GM19240 (cell line): ENCODE results near the gene GSTK1.
"Not testable (repeated sequence)": the region's sequence is repeated elsewhere in the genome, so short reads cannot be mapped to it uniquely, and the experiment has no call there.

ENCODE experiments used
- DNase-seq: peaks from one replicate; pipeline ENCODE4 v3.0.0; 2011; ENCODE audit warnings: low spot score; ENCODE audit not compliant: insufficient read length

GSTK1 gene

GRCh38 chr7:143263266-143264195, at the start of gene GSTK1:
Gene GSTK1, plus strand, starts transcription at chr7:143263441. Its CDS starts 73 bp downstream, at chr7:143263514.
- DNase-seq = peak; percentile 48

DNA sequence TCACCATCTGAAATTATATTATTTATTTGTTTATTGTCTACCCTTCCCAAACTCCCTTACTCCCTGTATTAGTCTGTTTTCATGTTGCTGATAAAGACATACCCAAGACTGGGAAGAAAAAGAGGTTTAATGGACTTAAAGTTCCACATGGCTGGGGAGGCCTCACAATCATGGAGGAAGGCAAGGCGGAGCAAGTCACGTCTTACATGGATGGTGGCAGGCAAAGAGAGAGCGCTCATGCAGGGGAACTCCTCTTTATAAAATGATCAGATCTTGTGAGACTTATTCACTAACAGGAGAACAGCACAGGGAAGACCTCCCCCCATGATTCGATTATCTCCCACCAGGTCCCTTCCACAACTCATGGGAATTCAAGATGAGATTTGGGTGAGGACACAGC, 49.8 kb upstream of the GSTK1 start:
- not testable (repeated sequence) for DNase-seq

DNA sequence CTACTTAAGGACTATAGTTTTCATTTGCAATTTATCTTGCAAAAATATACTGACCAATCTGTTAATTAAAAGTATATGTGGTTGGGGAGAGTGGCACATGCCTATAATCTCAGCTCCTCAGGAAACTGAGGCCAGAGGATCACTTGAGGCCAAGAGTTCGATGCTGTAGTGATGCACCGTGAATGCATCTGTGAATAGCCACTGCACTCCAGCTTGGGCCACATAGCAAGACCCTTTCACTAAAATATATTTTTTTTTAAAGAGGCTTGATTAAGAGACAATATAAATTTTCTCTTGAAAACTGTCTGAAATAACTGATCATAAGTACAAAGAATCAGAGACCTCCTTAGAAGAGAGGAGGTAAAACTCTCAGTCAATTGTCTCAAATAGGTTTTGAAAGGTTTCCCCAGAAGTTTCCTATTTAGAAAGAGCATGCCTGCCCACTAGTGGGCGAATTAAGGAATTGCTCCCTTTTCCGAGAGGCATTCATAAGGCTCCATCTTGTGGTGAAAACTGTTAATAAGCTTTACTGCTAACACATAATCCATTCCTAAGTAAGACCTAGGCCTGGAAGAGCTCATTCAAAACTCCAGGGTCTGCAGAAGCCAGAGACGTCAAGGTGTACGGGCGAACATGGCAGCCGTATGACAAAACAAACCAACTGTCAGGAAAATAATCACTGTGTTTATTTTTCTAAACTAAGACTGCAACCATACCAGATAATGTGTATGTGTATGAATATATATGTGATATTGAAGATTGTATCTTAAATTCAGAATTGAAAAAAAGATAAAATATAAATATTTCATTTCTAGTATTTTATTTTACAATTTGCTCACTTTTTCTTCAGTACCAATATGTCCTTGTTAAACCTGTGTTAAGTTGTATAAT, 48.2 kb upstream of the GSTK1 start:
- peak; percentile 60 for DNase-seq

GRCh38 chr7:143216151-143216550, 47.1 kb upstream of the GSTK1 start:
- DNase-seq = no peak

DNA sequence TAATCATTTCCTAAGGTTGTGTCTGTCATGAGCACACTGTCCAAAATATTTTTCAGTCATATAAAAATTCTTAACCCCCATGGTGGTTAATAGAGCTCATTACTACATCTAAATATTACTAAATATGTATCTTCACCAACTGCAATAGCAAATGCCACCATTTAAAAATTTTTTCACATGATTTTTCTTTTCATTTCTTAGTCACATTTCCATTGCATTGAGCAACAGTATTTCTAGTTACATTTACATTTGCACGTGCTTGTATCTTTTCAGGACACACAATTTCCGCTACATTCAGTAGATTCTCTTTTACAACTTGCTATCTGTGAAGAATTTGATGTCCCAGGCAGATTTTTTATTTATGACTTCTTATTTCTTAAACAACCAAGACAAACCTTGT, 46.6 kb upstream of the GSTK1 start:
- DNase-seq = no peak

GRCh38 chr7:143217806-143218205, 45.4 kb upstream of the GSTK1 start:
- no peak for DNase-seq

DNA sequence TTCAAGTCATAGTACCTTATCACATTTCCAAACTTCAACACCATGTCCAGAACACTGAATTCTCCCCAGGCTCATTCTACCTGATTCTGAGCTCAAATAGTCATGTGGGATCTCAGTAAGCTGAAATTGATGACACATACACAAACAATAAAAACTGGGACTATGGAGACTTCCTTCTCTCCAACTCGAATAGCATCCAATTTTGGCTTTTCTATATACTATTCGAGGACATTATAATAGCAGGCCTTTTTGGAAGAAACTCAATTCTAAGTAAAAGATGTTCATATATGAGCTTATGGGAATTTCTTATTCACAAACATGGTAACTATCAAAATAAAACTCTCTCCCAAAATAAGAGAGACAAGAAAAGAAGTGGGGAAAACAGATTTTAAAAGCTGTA, 42.0 kb upstream of the GSTK1 start:
- DNase-seq = no peak

DNA sequence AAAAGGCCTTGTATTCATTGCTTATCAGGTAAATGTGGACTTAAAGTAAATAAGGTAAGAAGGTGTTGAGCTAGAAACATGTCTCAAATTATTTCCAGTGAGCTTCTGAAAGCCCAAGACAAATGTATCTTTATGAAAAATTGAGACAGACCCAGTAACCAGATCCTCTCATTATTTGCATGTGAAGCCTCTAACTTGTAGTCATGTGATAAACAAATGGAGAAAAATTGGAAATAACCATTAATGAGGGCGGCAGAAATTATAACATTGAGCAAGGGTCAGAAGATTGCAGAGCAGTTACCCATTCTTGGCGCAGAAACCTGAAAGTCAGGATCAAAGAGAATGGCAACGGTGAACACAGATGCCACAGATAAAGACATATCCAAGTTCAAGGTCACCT, 41.5 kb upstream of the GSTK1 start, which contains the start of gene TAS2R40:
Gene TAS2R40, plus strand, starts transcription at position 301 of the 400 bp plus-strand sequence. Its CDS starts 42 bp downstream, at position 343.
- no peak for DNase-seq

DNA sequence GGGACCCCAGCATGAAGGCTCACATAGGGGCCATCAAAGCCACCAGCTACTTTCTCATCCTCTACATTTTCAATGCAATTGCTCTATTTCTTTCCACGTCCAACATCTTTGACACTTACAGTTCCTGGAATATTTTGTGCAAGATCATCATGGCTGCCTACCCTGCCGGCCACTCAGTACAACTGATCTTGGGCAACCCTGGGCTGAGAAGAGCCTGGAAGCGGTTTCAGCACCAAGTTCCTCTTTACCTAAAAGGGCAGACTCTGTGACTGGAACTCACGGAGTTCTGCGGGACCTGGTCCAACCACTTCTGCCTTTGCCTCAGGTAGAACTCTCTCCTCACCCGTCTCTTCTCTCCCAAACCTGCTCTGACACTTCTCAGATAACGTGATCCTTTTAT, 40.5 kb upstream of the GSTK1 start:
- no peak for DNase-seq

GRCh38 chr7:143223784-143224183, 39.5 kb upstream of the GSTK1 start:
- DNase-seq = no peak

DNA sequence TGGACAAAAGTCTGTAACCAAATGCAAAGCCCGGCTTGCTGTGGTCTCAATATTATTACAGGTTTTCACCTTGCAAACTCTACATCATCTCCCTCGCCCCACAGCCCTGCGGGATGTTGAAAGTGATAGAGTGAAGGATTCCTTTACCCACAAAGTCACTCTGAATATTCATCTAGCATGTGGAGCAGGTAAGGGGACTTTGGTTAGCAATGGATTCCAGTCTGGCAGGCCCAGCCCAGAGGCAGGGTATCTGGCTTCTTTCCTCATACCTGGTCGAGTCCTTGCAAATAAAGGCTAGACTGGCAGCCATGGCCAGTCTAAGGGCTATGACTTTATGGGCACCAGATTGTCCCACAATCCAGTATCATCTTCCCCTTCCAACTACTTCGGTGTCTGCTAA, 38.2 kb upstream of the GSTK1 start:
- DNase-seq = no peak

DNA sequence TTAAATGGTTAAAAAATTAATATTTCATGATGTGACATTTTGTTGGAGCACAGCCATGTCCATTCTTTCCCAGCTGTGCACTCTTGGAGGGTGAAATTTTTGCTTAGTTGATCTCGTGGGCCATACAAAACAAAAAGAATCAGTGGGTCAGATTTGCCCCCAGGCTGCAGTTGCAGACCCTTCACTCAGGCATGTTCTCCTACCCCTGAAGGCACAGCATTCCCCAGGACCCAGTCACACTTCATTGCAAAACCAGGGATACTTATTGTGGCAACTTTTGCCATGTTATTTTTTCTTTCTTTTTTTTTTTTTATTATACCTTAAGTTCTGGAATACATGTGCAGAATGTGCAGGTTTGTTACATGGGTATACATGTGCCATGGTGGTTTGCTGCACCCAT, 35.4 kb upstream of the GSTK1 start:
- no peak for DNase-seq

- no peak for DNase-seq
Measured at GRCh38 chr7:143229054-143229790, 34.0 kb upstream of the GSTK1 start.

DNA sequence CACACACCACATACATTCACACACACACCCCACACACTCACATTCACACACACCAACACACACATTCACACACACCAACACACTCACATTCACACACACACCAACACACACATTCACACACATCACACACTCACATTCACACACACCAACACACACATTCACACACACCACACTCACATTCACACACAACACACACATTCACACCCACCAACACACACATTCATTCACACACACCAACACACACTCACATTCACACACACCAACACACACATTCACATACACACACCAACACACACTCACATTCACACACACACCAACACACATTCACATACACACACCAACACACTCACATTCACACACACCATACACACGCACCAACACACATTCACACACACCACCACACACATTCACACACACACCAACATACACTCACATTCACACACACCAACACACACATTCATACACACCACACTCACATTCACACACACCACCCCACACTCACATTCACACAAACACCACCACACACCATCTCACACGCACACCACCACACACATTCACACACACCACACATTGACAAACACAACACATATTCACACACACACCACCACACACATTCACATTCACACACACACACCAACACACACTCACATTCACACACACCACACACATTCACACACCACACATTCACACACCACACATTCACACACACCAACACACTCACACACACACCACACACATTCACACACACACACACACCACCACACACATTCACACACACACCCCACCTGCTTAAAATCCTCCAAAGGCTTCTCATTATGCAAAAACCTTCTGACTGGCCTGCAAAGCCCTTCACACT, 32.4 kb upstream of the GSTK1 start:
- DNase-seq = no peak

DNA sequence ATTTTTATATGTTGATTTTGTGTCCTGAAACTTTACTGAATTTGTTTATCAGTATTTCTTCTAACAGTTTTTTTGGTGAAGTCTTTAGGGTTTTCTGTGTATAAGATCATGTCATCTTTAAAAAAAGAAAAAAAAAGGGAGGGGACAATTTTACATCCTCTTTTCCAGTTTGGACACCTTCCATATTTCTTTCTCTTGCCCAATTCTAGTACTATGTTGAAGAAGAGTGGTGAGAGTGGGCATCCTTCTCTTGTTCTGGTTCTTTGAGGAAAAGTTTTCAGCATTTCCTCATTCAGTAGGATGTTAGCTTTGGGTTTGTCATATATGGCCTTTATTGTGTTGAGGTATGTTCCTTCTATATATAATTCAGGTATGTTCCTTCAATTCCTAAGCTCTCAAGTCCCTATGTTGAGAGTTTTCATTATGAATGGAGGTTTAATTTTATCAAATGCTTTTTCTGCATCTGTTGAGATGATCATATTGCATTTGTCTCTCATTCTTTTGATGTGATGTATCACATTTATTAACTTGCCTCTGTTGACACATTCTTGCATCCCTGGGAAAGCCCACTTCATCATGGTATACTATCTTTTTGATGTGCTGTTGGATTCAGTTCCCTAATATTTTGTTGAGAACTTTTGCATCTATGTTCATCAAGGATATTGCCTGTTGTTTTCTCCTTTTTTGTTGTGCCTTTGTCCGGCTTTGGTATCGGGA, 29.3 kb upstream of the GSTK1 start:
- no peak for DNase-seq

DNA sequence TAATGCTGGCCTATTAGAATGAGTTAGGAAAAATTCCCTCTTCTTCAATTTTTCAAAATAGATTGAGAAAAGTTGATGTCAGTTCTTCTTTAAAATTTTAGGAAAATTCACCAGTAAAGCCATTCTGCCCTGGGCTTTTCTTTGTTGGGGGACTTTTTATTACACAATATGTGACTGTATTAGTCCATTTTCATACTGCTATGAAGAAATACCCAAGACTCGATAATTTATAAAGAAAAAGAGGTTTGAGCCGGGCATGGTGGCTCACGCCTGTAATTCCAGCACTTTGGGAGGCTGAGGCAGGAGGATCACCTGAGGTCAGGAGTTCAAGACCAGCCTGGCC, 28.7 kb upstream of the GSTK1 start:
- DNase-seq = no peak

DNA sequence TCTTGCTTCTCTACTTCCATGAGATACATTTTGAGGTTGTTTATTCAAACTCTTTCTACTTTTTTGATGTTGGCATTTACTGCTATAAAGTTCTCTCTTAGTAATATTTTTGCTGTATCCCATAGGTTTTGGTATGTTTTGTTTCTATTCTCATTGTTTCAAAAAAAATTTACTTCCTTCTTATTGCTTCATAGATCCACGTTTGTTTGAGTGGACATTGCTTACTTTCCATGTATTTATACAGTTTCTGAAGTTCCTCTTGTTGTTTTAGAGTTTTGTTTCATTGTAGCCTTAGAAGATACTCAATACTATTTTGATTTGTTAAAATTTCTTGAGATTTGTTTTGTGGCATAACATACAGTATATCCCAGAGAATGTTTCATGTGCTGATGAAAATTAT, 27.7 kb upstream of the GSTK1 start:
- DNase-seq = no peak

- DNase-seq = no peak
Measured at GRCh38 chr7:143236408-143236990, 26.7 kb upstream of the GSTK1 start.

DNA sequence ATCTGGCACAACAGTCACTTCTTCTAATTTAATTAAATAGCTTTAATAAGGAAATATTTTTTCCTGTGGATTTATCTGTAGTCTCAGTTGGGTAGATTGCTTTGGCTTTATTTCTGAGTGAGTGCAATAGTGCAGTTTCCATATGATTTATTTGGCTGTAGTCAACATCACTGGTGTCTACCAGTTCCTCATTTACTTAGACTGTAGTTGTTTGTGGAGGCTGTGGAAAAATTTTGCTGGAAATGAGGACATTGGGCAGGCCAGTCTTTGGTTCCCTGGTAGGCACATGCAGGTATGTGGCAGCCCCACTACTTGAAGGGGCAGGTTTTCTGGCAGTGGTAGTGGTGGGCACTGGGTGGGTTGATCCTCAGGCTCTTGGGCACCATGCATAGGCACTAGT, 25.9 kb upstream of the GSTK1 start:
- no peak for DNase-seq
